K562 (cell line): Measurements from ENCODE around the gene SDHC. TPM values are rescaled to one million over a fixed set of nuclear protein-coding genes. Genes with fewer than 3 reads are reported as not detected.
A peak's percentile ranks its signal among the peaks of the same experiment; 100 is the strongest.

ENCODE experiments used
- ADNP ChIP-seq: fragments of 200-800 bp; sonication (Bioruptor generic); IDR thresholded peaks from 2 replicates; pipeline ENCODE4 v1.6.1; 2016; ENCODE audit warnings: missing genetic modification characterization, missing compliant biosample characterization
- BRD4 ChIP-seq: fragments of 200-600 bp; sonication (generic); IDR thresholded peaks from 2 replicates; pipeline ENCODE4 v1.6.1; 2017; ENCODE audit warnings: inconsistent platforms
- C11orf30 ChIP-seq: fragments of 450-650 bp; IDR thresholded peaks from 2 replicates; pipeline ENCODE4 v1.6.1; 2016; ENCODE audit warnings: low read depth, mild to moderate bottlenecking
- CAMTA2 ChIP-seq: fragments of 250-450 bp; sonication (Bioruptor Pico); conservative IDR thresholded peaks from 2 replicates; pipeline ENCODE4 v1.5.1; 2022
- ELF1 ChIP-seq: fragments of 200-800 bp; sonication (Bioruptor generic); IDR thresholded peaks from 2 replicates; pipeline ENCODE4 v1.6.1; 2016; ENCODE audit warnings: missing genetic modification characterization, missing compliant biosample characterization
- ELF4 ChIP-seq: fragments of 450-650 bp; formaldehyde crosslinking; IDR thresholded peaks from 2 replicates; pipeline ENCODE4 v1.4.0; 2022; ENCODE audit warnings: missing genetic modification characterization
- HIVEP1 ChIP-seq: fragments of 250-450 bp; sonication (Bioruptor Pico); IDR thresholded peaks from 2 replicates; pipeline ENCODE4 v1.4.0; 2020; ENCODE audit warnings: mild to moderate bottlenecking
- HLTF ChIP-seq: fragments of 450-650 bp; IDR thresholded peaks from 2 replicates; pipeline ENCODE4 v1.6.1; 2016
- MEF2A ChIP-seq: IDR thresholded peaks from 2 replicates; pipeline ENCODE4 v1.6.1; 2011; ENCODE audit warnings: low read depth, mild to moderate bottlenecking, low read length, moderate library complexity; ENCODE audit not compliant: control insufficient read depth
- NCOR1 ChIP-seq: fragments of 450-650 bp; IDR thresholded peaks from 2 replicates; pipeline ENCODE4 v1.6.1; 2016; ENCODE audit warnings: mild to moderate bottlenecking, moderate library complexity
- RBFOX2 ChIP-seq: fragments of 200-400 bp; formaldehyde crosslinking; IDR thresholded peaks from 2 replicates; pipeline ENCODE4 v1.6.1; 2017; ENCODE audit warnings: low read depth, mild to moderate bottlenecking, low read length, moderate library complexity
- SNIP1 ChIP-seq: fragments of 450-650 bp; IDR thresholded peaks from 2 replicates; pipeline ENCODE4 v1.7.1; 2017; ENCODE audit warnings: low read depth, mild to moderate bottlenecking
- SP1 ChIP-seq: sonication (generic); formaldehyde crosslinking; IDR thresholded peaks from 2 replicates; pipeline ENCODE4 v1.8.1; 2022; ENCODE audit warnings: mild to moderate bottlenecking, missing genetic modification reagents
- TBL1XR1 ChIP-seq, 2 experiments: IDR thresholded peaks; 2 replicates each; pipeline ENCODE4 v1.6.1; 2012; ENCODE audit warnings: improper control_type of control experiment in 2 of 2, low read length in 2 of 2, mild to moderate bottlenecking in 1 of 2
- TEAD4 ChIP-seq, 2 experiments: sonication (generic) in 1 of 2; formaldehyde crosslinking in 1 of 2; IDR thresholded peaks; 2 replicates each; pipeline versions ENCODE4 v1.6.1 to v1.8.0; 2012 to 2022; ENCODE audit warnings: borderline replicate concordance in 1 of 2, inconsistent platforms in 1 of 2, low read length in 1 of 2, mild to moderate bottlenecking in 1 of 2, missing genetic modification reagents in 1 of 2
- TGIF2 ChIP-seq: sonication (generic); formaldehyde crosslinking; IDR thresholded peaks from 2 replicates; pipeline ENCODE4 v1.8.1; 2022; ENCODE audit warnings: mild to moderate bottlenecking, missing genetic modification reagents, moderate library complexity
- TOE1 ChIP-seq, 2 experiments: fragments of 450-650 bp in 1 of 2; sonication (generic) in 1 of 2; formaldehyde crosslinking in 1 of 2; IDR thresholded peaks; 2 replicates each; pipeline versions ENCODE4 v1.7.1 to v1.8.0; 2016 to 2022; ENCODE audit warnings: borderline replicate concordance in 2 of 2, mild to moderate bottlenecking in 2 of 2, antibody characterized with exemption in 1 of 2, inconsistent platforms in 1 of 2, low read depth in 1 of 2, missing genetic modification reagents in 1 of 2, moderate library complexity in 1 of 2
- WHSC1 ChIP-seq: IDR thresholded peaks from one replicate; pipeline ENCODE4 v1.6.1; 2012; ENCODE audit warnings: low read length, control low read depth, inconsistent platforms
- ZBTB43 ChIP-seq: sonication (generic); formaldehyde crosslinking; IDR thresholded peaks from 2 replicates; pipeline ENCODE4 v1.8.0; 2023; ENCODE audit warnings: mild to moderate bottlenecking, missing genetic modification reagents
- ZC3H4 ChIP-seq: sonication (generic); formaldehyde crosslinking; IDR thresholded peaks from 2 replicates; pipeline ENCODE4 v1.9.0; 2021; ENCODE audit warnings: missing genetic modification reagents, borderline replicate concordance
- ZKSCAN8 ChIP-seq: fragments of 200-800 bp; sonication (Bioruptor generic); IDR thresholded peaks from 2 replicates; pipeline ENCODE4 v1.6.1; 2016; ENCODE audit warnings: missing genetic modification characterization, missing compliant biosample characterization
- ZNF431 ChIP-seq: sonication (generic); formaldehyde crosslinking; IDR thresholded peaks from 2 replicates; pipeline ENCODE4 v1.8.0; 2022; ENCODE audit warnings: mild to moderate bottlenecking, missing genetic modification reagents
- polyA plus RNA-seq, 8 experiments: library from polyadenylated mRNA; depleted of rRNA in 4 of 8; stranded (reverse) in 5 of 8; unstranded in 3 of 8; fragments of >200 nt; fragmentation: Nextera tagmentation in 2 of 8; fragmentation: Illumina TruSeq in 1 of 8; extraction: Ambion mirVana in 2 of 8; extraction: Trizol in 1 of 8; gene quantifications; 2 replicates each; pipeline versions ENCODE4 v1.2.1 to v1.2.3, GENCODE V29; 2011 to 2014; ENCODE audit warnings: inconsistent platforms in 1 of 8, missing spikeins in 1 of 8
- total RNA-seq, 7 experiments: library from RNA; depleted of rRNA in 6 of 7; stranded (reverse); fragments of >200 nt in 6 of 7; fragmentation: Illumina TruSeq in 2 of 7; extraction: Trizol in 2 of 7; gene quantifications; 2 replicates each; pipeline versions ENCODE4 v1.2.1 to v1.2.3, GENCODE V29; 2011 to 2021; ENCODE audit warnings: low replicate concordance in 1 of 7
- TF ChIP-seq, protein P1 (sequence below): fragments of 250-450 bp; sonication (Bioruptor Pico); IDR thresholded peaks from 2 replicates; pipeline ENCODE4 v1.5.0; 2021; ENCODE audit warnings: mild to moderate bottlenecking, moderate library complexity
- TF ChIP-seq, protein P2 (sequence below): fragments of 250-450 bp; sonication (Bioruptor Pico); IDR thresholded peaks from 2 replicates; pipeline ENCODE4 v1.8.0; 2022; ENCODE audit warnings: moderate library complexity, mild to moderate bottlenecking, inconsistent platforms

SDHC gene
- total and polyA plus RNA-seq, 9 of the 15 experiments (the other 6 are each of a cell fraction or from before 2014, with no cell fraction given), result 7.7 to 309 (median 174) TPM

DNA sequence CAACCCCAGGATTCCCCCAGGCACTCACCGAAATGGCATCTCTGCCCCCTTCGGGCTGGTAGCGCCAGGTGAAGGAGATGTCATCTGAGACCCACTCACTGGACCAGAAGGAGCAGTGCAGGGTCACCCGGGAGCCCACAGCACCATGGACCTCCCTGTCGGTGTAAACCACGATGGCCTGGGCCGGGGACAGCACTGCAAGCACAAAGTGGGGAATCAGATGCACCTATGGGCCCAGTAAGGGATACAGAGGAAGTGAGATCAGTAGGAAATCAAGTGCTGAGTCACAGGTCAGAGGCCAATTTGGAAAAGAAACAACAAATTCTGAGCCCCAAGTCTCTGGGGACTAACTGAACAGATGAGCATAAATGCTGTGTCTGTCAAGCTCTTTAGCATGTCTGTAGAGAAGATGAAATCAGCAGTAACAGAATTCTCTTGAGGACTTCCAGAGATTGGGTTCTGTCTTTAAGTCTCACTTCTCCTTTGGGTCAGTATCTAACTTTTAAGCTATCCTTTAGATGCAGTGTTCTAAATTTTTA is 6.9 kb upstream of the SDHC start (continued):
- TF ChIP-seq SP1 (CRISPR knock-in tag) (no peak), ELF1 (tag) (0 out of 2 replicates have a peak, but pooled peaks have one; percentile 50), TGIF2 (CRISPR knock-in tag) (no peak), BRD4 (no peak), ZBTB43 (CRISPR knock-in tag) (no peak), HLTF (no peak), TBL1XR1 (IDR thresholded peaks at IDR 0.05; ENCODE audit: low read length in 2 of 2) (no peak), CAMTA2 (CRISPR knock-in tag) (no peak), SNIP1 (no peak), ADNP (tag) (no peak), ZKSCAN8 (no peak), WHSC1 (no peak), TOE1 (IDR thresholded peaks at IDR 0.05; ENCODE audit: borderline replicate concordance) (0 out of 2 replicates have a peak, but pooled peaks have one; percentile 32), TOE1 (CRISPR knock-in tag; IDR thresholded peaks at IDR 0.05; ENCODE audit: borderline replicate concordance, low read depth) (no peak), ELF4 (CRISPR knock-in tag) (no peak), HIVEP1 (no peak), C11orf30 (peak; percentile 92), RBFOX2 (peak; percentile 72), MEF2A (no peak), NCOR1 (0 out of 2 replicates have a peak, but pooled peaks have one; percentile 20), ZC3H4 (CRISPR knock-in tag) (no peak), ZNF431 (no peak), TEAD4 (IDR thresholded peaks at IDR 0.05; ENCODE audit: low read length) (peak; percentile 3; the same call in 1 of the 2 replicates), TEAD4 (CRISPR knock-in tag; IDR thresholded peaks at IDR 0.05; ENCODE audit: borderline replicate concordance) (no peak)
- TF ChIP-seq, protein P1, sequence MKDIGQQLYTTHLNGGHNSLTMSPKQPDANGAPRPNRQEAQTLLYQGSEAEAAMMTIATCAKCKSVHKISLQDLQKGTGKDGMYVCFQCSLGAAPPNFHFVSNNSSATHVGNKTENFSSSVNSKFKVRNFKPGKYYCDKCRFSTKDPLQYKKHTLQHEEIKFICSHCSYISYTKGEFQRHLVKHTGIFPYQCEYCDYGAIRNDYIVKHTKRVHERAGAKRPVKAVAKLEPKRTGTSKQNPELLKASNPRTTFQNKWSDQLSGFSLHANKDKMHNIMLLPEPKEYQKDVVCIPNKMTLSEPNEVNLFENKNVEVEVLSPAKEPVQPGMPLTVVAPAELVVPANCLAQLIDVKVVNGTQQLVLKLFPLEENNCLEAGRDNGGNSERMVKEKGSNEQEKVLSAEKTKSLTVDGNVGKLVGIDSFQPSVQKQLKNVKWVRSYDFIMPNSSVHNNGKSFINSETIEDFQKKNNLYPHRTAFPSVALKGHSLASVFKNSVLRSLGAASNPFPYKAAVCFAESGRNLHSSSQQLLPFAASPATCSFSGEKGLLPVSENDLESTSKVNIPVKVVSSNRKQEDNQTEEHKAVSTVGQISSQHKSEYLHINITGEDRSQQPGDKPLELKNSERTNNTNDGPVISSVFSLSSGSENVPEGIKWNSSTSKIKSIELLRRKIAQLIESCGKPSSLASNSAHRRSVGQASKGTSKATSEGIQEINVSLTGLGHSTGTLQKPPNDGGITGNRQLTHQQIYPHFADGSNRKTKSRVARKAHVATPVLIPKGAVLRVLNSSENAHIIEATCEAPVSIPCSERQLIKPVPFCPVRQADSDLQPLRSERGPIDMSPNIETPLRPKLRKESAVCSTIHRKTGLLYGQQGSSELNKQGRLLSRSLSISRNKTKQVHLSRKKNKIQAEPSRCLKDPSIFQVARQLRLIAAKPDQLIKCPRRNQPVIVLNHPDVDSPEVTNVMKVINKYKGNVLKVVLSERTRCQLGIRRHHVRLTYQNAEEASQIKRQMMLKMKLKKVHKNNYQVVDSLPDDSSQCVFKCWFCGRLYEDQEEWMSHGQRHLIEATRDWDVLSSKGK (CRISPR knock-in tag), result no peak
- TF ChIP-seq, protein P2, sequence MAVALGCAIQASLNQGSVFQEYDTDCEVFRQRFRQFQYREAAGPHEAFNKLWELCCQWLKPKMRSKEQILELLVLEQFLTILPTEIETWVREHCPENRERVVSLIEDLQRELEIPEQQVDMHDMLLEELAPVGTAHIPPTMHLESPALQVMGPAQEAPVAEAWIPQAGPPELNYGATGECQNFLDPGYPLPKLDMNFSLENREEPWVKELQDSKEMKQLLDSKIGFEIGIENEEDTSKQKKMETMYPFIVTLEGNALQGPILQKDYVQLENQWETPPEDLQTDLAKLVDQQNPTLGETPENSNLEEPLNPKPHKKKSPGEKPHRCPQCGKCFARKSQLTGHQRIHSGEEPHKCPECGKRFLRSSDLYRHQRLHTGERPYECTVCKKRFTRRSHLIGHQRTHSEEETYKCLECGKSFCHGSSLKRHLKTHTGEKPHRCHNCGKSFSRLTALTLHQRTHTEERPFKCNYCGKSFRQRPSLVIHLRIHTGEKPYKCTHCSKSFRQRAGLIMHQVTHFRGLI (CRISPR knock-in tag), result no peak
